ENCODE data around the gene CSNK2A3.

Gene CSNK2A3

GRCh38 chr11:11351042-11351586 lies 1.9 kb downstream of the CSNK2A3 start:
- ATAC-seq: no peak
- TF ChIP-seq ZNF70 (CRISPR knock-in tag; IDR thresholded peaks at IDR 0.05) (no peak), ZFP3 (CRISPR knock-in tag; IDR thresholded peaks at IDR 0.05) (no peak), TCF4 (CRISPR knock-in tag; IDR thresholded peaks at IDR 0.05; ENCODE audit: borderline replicate concordance) (no peak), ZNF8 (CRISPR knock-in tag; IDR thresholded peaks at IDR 0.05) (no peak)

GRCh38 chr11:11349870-11350337 lies 3.1 kb downstream of the CSNK2A3 start:
- no peak for TF ChIP-seq ZNF565 (CRISPR knock-in tag; conservative IDR thresholded peaks at IDR 0.05; ENCODE audit: low read depth)
- no peak for TF ChIP-seq PPARA (CRISPR knock-in tag; IDR thresholded peaks at IDR 0.05; ENCODE audit: borderline replicate concordance)
- no peak for TF ChIP-seq RARB (CRISPR knock-in tag; IDR thresholded peaks at IDR 0.05)
- no peak for ATAC-seq

- TF ChIP-seq POU6F1 (CRISPR knock-in tag; IDR thresholded peaks at IDR 0.05; ENCODE audit: borderline replicate concordance, low read depth) (no peak), ESRRG (CRISPR knock-in tag; IDR thresholded peaks at IDR 0.05) (no peak), CSRNP3 (CRISPR knock-in tag; IDR thresholded peaks at IDR 0.05) (no peak), RARB (CRISPR knock-in tag; IDR thresholded peaks at IDR 0.05) (no peak), ZFP30 (CRISPR knock-in tag; IDR thresholded peaks at IDR 0.05) (no peak), TCF4 (CRISPR knock-in tag; IDR thresholded peaks at IDR 0.05; ENCODE audit: borderline replicate concordance) (no peak), BACH2 (CRISPR knock-in tag; IDR thresholded peaks at IDR 0.05; ENCODE audit: borderline replicate concordance) (no peak), ZNF70 (CRISPR knock-in tag; IDR thresholded peaks at IDR 0.05) (no peak), ISL1 (CRISPR knock-in tag; IDR thresholded peaks at IDR 0.05) (no peak)
- no peak for ATAC-seq
Observed at GRCh38 chr11:11349106-11349825, 3.8 kb downstream of the CSNK2A3 start.

- TF ChIP-seq PPARA (CRISPR knock-in tag; IDR thresholded peaks at IDR 0.05; ENCODE audit: borderline replicate concordance): no peak
- TF ChIP-seq POU6F1 (CRISPR knock-in tag; IDR thresholded peaks at IDR 0.05; ENCODE audit: borderline replicate concordance, low read depth): no peak
- TF ChIP-seq ISL1 (CRISPR knock-in tag; IDR thresholded peaks at IDR 0.05): no peak
- TF ChIP-seq TCF4 (CRISPR knock-in tag; IDR thresholded peaks at IDR 0.05; ENCODE audit: borderline replicate concordance): no peak
- no peak for TF ChIP-seq OSR1 (CRISPR knock-in tag; IDR thresholded peaks at IDR 0.05)
- no peak for TF ChIP-seq ZFP30 (CRISPR knock-in tag; IDR thresholded peaks at IDR 0.05)
- TF ChIP-seq CSDC2 (CRISPR knock-in tag; IDR thresholded peaks at IDR 0.05): no peak
- TF ChIP-seq ZFP3 (CRISPR knock-in tag; IDR thresholded peaks at IDR 0.05): no peak
- TF ChIP-seq BACH2 (CRISPR knock-in tag; IDR thresholded peaks at IDR 0.05; ENCODE audit: borderline replicate concordance): no peak
- no peak for TF ChIP-seq CSRNP3 (CRISPR knock-in tag; IDR thresholded peaks at IDR 0.05)
- TF ChIP-seq GLIS3 (CRISPR knock-in tag; IDR thresholded peaks at IDR 0.05): no peak
- TF ChIP-seq RARB (CRISPR knock-in tag; IDR thresholded peaks at IDR 0.05): no peak
- no peak for TF ChIP-seq ZNF565 (CRISPR knock-in tag; conservative IDR thresholded peaks at IDR 0.05; ENCODE audit: low read depth)
- TF ChIP-seq ZC3H10 (CRISPR knock-in tag; IDR thresholded peaks at IDR 0.05): no peak
- ATAC-seq: no peak
Observed at GRCh38 chr11:11348303-11348702, 4.7 kb downstream of the CSNK2A3 start.

- no peak for ATAC-seq
- TF ChIP-seq RARB (CRISPR knock-in tag; IDR thresholded peaks at IDR 0.05): no peak
- TF ChIP-seq ISL1 (CRISPR knock-in tag; IDR thresholded peaks at IDR 0.05): no peak
- TF ChIP-seq PATZ1 (CRISPR knock-in tag; IDR thresholded peaks at IDR 0.05; ENCODE audit: borderline replicate concordance): no peak
- TF ChIP-seq ZC3H10 (CRISPR knock-in tag; IDR thresholded peaks at IDR 0.05): no peak
- no peak for TF ChIP-seq PPARA (CRISPR knock-in tag; IDR thresholded peaks at IDR 0.05; ENCODE audit: borderline replicate concordance)
- no peak for TF ChIP-seq BACH2 (CRISPR knock-in tag; IDR thresholded peaks at IDR 0.05; ENCODE audit: borderline replicate concordance)
- no peak for TF ChIP-seq ESRRG (CRISPR knock-in tag; IDR thresholded peaks at IDR 0.05)
- no peak for TF ChIP-seq ZNF70 (CRISPR knock-in tag; IDR thresholded peaks at IDR 0.05)
- TF ChIP-seq TSHZ2 (CRISPR knock-in tag; IDR thresholded peaks at IDR 0.05): no peak
Observed at GRCh38 chr11:11347592-11347991, 5.5 kb downstream of the CSNK2A3 start.

Measured in SK-N-SH treated with all-trans-retinoic acid at 6 μM for 48 hours (cell line).